Fibroblast of skin of back (primary cell): ENCODE results near the gene CNGA3.

Experiments used
- DNase-seq: peaks from one replicate; pipeline ENCODE4 v3.0.0-alpha.2; 2013

Gene CNGA3

GRCh38 chr2:98378196-98378595 lies 31.9 kb downstream of the CNGA3 start:
- no peak for DNase-seq

GRCh38 chr2:98378901-98379300 lies 32.6 kb downstream of the CNGA3 start:
- DNase-seq, result peak; percentile 6

DNA sequence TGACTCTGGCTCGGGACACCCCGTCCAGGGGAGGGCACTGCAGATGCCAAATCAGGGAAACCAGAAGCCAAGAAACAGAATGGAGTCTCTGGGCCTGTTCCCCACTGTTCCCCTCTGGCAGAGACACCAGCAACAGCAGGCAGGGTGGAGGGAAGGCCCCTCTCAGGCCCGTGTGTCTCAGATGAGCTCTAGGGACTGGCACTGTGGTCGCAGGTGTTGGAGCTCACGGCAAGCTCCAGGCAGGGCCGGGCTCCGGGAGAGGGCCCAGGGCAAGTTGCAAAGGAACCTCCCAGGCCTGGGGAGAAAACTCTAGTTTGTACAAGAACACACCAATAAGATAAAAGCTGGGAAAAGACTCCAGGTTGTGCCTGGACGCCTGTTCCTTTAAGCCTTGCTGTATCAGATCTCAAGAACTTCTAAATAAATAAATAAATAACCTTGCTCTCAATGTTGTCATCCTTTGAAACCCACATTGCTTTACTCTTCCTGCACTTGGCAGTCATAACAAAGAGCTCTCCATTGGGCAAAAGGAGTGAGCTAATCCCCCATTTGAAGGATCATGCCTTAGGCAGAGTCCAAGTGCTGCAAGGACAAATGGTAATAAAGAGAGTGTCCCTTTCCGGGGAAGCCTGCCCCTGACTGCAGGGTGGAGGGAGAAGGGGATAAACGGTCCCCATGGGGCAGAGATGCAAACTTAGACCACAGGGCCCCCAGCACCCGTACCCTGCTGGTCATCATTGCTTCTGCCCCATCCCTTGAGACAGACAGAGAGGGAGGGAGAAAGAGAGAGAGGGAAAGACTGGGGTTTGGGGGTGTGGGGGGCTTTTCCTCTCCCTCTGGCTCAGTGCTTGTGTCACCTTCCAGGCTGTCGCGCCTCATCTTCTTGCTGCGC lies 33.3 kb downstream of the CNGA3 start:
- DNase-seq, result no peak

- DNase-seq, result no peak
Measured at GRCh38 chr2:98380203-98380535, 33.9 kb downstream of the CNGA3 start.

DNA sequence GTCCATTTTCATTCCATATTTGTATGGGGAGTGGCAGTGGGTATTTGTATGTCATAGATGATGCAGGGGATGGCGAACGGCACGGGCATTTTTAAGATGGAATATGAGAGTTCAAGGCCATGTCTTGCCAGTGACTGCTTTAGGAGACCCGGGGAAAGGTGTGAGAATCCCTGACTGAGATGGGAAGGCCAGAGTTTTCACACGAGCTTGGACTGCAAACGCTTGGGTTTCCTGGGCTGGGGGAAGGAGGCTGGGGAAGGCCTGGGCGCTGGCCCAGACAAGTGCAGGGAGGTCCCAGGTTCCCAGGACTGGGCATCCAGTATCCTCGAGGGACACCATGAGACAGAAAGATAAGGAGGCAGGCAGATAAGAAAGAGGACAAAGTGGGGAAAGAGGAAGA lies 35.2 kb downstream of the CNGA3 start:
- no peak for DNase-seq

- DNase-seq, result no peak
Measured at GRCh38 chr2:98382086-98382485, 35.8 kb downstream of the CNGA3 start.

GRCh38 chr2:98382739-98383138 lies 36.5 kb downstream of the CNGA3 start:
- no peak for DNase-seq

GRCh38 chr2:98383166-98383565 lies 36.9 kb downstream of the CNGA3 start:
- DNase-seq, result no peak

GRCh38 chr2:98385050-98385699 lies 38.9 kb downstream of the CNGA3 start:
- peak; percentile 62 for DNase-seq

DNA sequence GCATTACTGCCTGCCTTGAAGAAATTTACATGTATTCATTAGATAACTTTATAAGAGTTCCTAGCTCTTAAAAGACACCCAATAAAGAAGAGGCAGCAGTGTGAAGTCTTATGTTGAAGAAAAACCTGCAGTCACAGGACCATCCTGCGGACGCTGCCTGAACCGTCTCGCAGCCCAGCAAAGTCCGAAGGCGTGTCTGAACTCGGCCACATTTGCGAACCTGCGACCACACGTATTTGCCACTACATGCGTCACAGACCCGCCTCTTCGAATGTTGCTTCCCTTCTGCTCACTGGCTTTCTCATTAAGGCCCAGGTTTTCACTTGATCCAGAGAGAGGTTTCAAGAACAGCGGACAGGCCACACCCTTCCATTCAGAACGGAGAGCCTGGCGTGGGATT lies 41.2 kb downstream of the CNGA3 start:
- DNase-seq, result no peak

GRCh38 chr2:98388081-98388480 lies 41.8 kb downstream of the CNGA3 start:
- no peak for DNase-seq

GRCh38 chr2:98388601-98389250 lies 42.5 kb downstream of the CNGA3 start:
- DNase-seq, result no peak

DNA sequence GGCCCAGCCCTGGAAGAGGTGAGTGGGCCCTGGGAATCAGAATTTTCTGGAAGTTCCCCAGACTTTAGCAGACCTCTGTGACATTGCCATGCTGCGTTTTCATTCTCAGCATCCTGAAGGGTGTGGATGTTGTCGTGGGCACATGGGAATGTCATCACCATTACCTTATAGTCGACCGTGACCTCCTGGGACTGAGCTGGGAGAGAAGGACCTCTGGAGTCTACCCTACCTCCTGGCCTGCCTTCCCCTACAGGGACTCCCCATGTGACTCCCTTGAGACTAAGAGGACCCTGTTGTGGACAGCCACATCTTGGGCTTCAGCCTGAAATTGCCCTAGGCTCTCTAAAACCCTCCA lies 43.0 kb downstream of the CNGA3 start:
- no peak for DNase-seq

GRCh38 chr2:98390571-98391476 lies 44.6 kb downstream of the CNGA3 start:
- no peak for DNase-seq

DNA sequence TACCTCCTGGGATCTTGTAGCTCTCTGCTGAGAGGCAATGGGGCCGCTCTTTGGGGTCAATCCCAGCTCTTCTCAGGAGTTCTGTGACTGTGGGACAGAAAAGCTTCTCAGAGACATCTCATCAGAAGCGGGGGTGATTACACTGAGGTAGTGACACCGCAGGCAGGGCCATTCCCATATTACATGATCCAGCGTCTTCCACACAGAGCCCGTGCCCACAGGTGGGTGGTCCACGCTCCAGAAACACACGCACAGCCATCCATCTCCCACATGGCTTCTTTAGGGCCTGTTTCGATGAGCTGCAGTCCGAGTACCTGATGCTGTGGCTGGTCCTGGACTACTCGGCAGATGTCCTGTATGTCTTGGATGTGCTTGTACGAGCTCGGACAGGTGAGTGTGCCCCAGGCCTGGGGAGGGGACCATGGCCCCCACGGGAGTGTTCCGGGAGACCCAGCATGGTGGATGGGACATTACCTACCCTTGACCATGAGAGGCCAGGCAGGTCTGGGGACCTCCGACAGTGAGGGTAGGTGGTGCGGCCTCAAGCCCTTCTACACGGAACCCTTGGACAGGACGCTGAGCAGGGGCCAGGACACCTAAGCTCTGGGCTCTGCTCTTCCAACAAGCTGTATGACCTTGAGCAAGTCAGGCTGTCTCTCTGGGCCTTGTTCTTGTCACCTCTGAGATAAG lies 45.5 kb downstream of the CNGA3 start:
- DNase-seq, result no peak

- no peak for DNase-seq
Measured at GRCh38 chr2:98393354-98393753, 47.1 kb downstream of the CNGA3 start.

DNA sequence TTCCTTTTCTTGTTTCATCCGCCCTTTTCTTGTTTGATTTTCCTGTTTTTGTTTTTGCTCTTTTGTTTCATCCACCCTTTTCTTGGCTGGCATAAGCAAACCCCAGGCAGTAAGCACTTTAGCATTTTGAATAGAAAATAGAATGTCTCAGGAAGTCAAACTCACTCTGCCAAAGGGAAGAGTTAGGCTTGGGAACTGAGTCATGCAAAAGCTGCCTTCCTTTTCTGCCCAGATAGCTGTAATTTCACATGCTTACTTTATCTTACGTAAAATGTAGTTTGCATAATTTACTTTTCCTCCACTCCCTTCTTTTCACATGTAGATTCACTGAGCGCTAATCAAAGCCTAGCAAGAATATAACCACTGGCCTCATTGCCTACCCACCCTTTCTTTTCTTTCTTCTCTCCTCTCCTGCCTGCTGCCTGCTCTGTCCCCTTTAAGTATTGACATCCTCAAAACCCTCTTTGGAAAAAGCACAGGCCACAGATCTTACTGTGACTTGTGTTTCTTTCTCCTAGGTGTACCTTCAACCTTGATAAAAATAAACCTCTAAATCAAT lies 48.4 kb downstream of the CNGA3 start:
- no peak for DNase-seq

GRCh38 chr2:98395977-98396376 lies 49.7 kb downstream of the CNGA3 start:
- no peak for DNase-seq

GRCh38 chr2:98396745-98397355 lies 50.6 kb downstream of the CNGA3 start:
- DNase-seq, result no peak

DNA sequence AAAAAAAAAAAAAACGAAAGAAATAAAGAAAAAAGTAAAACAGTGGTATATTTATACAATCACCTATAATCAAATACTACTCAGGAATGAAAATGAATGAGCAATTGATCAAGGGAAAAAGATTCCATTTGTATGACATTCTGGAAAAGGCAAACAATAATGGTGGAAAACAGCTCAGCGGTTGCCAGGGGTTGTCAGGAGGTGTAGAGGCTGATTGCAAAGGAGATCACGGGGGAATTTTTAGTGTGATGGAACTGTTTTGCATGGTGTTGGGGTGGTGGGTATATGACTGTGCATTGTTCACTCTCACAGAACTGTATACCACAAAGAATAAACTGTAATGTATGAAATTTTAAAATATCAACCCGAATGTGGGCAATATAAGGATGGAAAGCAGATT lies 52.9 kb downstream of the CNGA3 start:
- no peak for DNase-seq

DNA sequence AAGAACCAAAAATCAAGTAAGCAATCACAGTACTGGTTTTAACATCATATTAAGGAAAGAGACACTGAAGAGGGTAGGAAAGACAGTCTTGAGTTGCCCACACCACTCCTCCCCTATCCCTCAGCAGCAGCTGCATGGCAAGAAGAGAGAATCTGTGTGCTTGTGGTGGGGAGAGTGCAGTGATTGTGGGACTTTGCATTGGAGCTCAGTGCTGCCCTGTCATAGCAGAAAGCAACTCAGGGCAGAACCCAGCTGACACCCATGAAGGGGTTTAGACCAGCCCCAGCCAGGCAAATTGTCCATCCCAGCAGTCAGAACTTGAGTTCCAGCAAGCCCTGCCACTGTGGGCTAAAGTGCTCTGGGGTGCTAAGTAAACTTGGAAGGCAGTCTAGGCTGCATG lies 57.6 kb downstream of the CNGA3 start:
- DNase-seq, result no peak
